Measurements from ENCODE around the gene EMC10. TPM values are rescaled to one million over a fixed set of nuclear protein-coding genes. Genes with fewer than 3 reads are reported as not detected.

Gene EMC10
- total and polyA plus RNA-seq, 2 donors (not counting 3 experiments of a cell fraction or from before 2014, with no cell fraction given), result 106 to 111 TPM

- intact Hi-C loops (cut with micrococcal nuclease), result no loop called here
- BruUV-seq (replicated peaks), result no TSS peak
Measured at GRCh38 chr19:50447750-50448149, 28.6 kb upstream of the EMC10 start.

More at GRCh38 chr19:50447750-50448149, 28.6 kb upstream of the EMC10 start:
- Histone ChIP-seq H3K27ac (ENCODE audit: insufficient read depth, low read depth, low read length) (no peak overlapping the region), H3K4me1 (ENCODE audit: control insufficient read depth, extremely low read depth, insufficient read depth, low read length) (no peaks in the 10 kb centered on the region), H3K27me3 (ENCODE audit: control insufficient read depth in 2 of 2, insufficient read depth in 2 of 2, low read length in 2 of 2) (no peaks in the 10 kb centered on the region), H4K20me1 (replicated peaks; ENCODE audit: control insufficient read depth, extremely low read depth, insufficient read depth, low read length) (no peaks in the 10 kb centered on the region), H3K4me2 (ENCODE audit: insufficient read depth, low read length) (no peak overlapping the region), H3K9me1 (replicated peaks; ENCODE audit: control insufficient read depth, extremely low read depth, insufficient read depth, low read length) (no peaks in the 10 kb centered on the region), H3K79me2 (ENCODE audit: control insufficient read depth, insufficient read depth, low read length) (no peaks in the 10 kb centered on the region), H3K36me3 (ENCODE audit: control insufficient read depth in 2 of 2, extremely low read depth in 1 of 2, insufficient read depth in 2 of 2, low read length in 2 of 2) (no peaks in the 10 kb centered on the region), H3K9ac (replicated peaks; ENCODE audit: extremely low read depth, insufficient read depth, low read length) (no peak overlapping the region), H3K9me3 (replicated peaks; ENCODE audit: control insufficient read depth, insufficient read depth, low read length) (no peaks in the 10 kb centered on the region), H3K4me3 (replicated peaks in 1 of 3; ENCODE audit: insufficient read depth in 1 of 3, low read depth in 1 of 3, low read length in 3 of 3) (no peak overlapping the region), H2AFZ (ENCODE audit: low read depth, low read length) (no peak overlapping the region)
- FAIRE-seq, result no peak
- ChIA-PET POLR2A (no interaction called here), CTCF (interaction anchor here (1.5 kb wide), 1 partner anchor 13 kb away, joined by 4 read pairs; no protein-coding TSS in a partner anchor)
- dilution Hi-C loops (cut with MboI; ENCODE audit: extremely low pct_ligation_motif_present, low sequenced_read_pairs), result no loop called here
- no peak for DNase-seq (ENCODE audit: low read depth, low spot score)
- TF ChIP-seq, protein P1, sequence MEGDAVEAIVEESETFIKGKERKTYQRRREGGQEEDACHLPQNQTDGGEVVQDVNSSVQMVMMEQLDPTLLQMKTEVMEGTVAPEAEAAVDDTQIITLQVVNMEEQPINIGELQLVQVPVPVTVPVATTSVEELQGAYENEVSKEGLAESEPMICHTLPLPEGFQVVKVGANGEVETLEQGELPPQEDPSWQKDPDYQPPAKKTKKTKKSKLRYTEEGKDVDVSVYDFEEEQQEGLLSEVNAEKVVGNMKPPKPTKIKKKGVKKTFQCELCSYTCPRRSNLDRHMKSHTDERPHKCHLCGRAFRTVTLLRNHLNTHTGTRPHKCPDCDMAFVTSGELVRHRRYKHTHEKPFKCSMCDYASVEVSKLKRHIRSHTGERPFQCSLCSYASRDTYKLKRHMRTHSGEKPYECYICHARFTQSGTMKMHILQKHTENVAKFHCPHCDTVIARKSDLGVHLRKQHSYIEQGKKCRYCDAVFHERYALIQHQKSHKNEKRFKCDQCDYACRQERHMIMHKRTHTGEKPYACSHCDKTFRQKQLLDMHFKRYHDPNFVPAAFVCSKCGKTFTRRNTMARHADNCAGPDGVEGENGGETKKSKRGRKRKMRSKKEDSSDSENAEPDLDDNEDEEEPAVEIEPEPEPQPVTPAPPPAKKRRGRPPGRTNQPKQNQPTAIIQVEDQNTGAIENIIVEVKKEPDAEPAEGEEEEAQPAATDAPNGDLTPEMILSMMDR (IDR thresholded peaks at IDR 0.05; ENCODE audit: extremely low read depth in 1 of 2, insufficient read depth in 1 of 2, low read depth in 1 of 2, low read length in 2 of 2), result no peak
- TF ChIP-seq EZH2 (IDR thresholded peaks at IDR 0.05; ENCODE audit: borderline replicate concordance, low read depth, low read length, severe bottlenecking), result no peak
- no peak for TF ChIP-seq MAX (IDR thresholded peaks at IDR 0.05; ENCODE audit: insufficient read depth, insufficient read length)
- TF ChIP-seq MYC (IDR thresholded peaks at IDR 0.05; ENCODE audit: low read depth, low read length), result no peak
- no peak for TF ChIP-seq POLR2A (IDR thresholded peaks at IDR 0.05; ENCODE audit: low read depth, low read length)
- TF ChIP-seq JUN (IDR thresholded peaks at IDR 0.05; ENCODE audit: borderline replicate concordance, insufficient read depth, insufficient read length, low read depth), result no peak
- TF ChIP-seq POLR2AphosphoS5 (IDR thresholded peaks at IDR 0.05; ENCODE audit: insufficient read depth, low read depth, low read length), result no peak
- no peak for TF ChIP-seq FOS (IDR thresholded peaks at IDR 0.05; ENCODE audit: borderline replicate concordance, insufficient read depth, low read length)
- TF ChIP-seq GATA2 (IDR thresholded peaks at IDR 0.05; ENCODE audit: insufficient read depth, insufficient read length, low read depth, low read length), result no peak
